Type B pancreatic cell (in vitro differentiated cells): Measurements from ENCODE around the gene TDRD1. TPM values are rescaled to one million over a fixed set of nuclear protein-coding genes. Genes with fewer than 3 reads are reported as not detected.

Experiments
- DNase-seq: peaks from one replicate; pipeline ENCODE4 v3.0.0; 2021; ENCODE audit warnings: mixed read lengths; ENCODE audit not compliant: unreplicated experiment; ENCODE audit errors: extremely low spot score
- H3K27ac Mint-ChIP-seq: 2 replicates; pipeline ENCODE4 v1.8.0; 2021; ENCODE audit warnings: mild to moderate bottlenecking, mixed read lengths
- H3K27me3 Mint-ChIP-seq: 2 replicates; pipeline ENCODE4 v1.8.0; 2021; ENCODE audit warnings: mixed read lengths
- H3K36me3 Mint-ChIP-seq: 2 replicates; pipeline ENCODE4 v1.8.0; 2021; ENCODE audit warnings: mixed read lengths
- H3K4me1 Mint-ChIP-seq: one replicate; pipeline ENCODE4 v1.8.0; 2021; ENCODE audit warnings: mixed read lengths; ENCODE audit not compliant: unreplicated experiment
- H3K4me3 Mint-ChIP-seq: 2 replicates; pipeline ENCODE4 v1.8.0; 2021; ENCODE audit warnings: mild to moderate bottlenecking, mixed read lengths
- H3K9me3 Mint-ChIP-seq: 2 replicates; pipeline ENCODE4 v1.8.0; 2021; ENCODE audit warnings: mixed read lengths
- total RNA-seq: library from RNA; stranded (reverse); gene quantifications from 2 replicates; pipeline ENCODE4 v1.2.1, GENCODE V29; 2021; ENCODE audit warnings: low replicate concordance
- TF ChIP-seq, protein P1 (sequence below): fragments of 200-600 bp; sonication (generic); conservative IDR thresholded peaks from 2 replicates; pipeline ENCODE4 v1.5.0; 2021; ENCODE audit warnings: antibody characterized with exemption, mild to moderate bottlenecking

The TDRD1 gene
- total RNA-seq, 1 donor from 2014 or later, result not detected

DNA sequence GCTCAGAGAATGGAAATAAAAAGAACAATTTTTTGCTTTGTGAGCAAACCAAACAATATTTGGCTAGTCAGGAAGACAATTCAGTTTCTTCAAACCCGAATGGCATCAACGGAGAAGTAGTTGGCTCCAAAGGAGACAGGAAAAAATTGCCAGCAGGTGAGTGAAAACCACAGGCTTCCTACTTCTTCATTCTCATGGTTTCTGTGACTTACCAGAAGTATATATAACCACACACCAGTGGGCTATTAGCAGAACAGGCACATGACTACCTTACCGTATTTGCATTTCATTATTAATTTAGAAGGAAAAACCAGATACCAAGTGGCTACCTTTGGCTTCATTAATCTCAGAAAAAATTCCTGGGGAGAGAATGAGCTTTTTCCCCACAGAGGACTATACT is 8.8 kb downstream of the TDRD1 start:
- Mint-ChIP-seq H3K4me3 (no peak overlapping the region), H3K27ac (no peak overlapping the region), H3K27me3 (no peaks in the 10 kb centered on the region), H3K9me3 (no peaks in the 10 kb centered on the region), H3K4me1 (no peaks in the 10 kb centered on the region), H3K36me3 (no peaks in the 10 kb centered on the region)
- TF ChIP-seq, protein P1, sequence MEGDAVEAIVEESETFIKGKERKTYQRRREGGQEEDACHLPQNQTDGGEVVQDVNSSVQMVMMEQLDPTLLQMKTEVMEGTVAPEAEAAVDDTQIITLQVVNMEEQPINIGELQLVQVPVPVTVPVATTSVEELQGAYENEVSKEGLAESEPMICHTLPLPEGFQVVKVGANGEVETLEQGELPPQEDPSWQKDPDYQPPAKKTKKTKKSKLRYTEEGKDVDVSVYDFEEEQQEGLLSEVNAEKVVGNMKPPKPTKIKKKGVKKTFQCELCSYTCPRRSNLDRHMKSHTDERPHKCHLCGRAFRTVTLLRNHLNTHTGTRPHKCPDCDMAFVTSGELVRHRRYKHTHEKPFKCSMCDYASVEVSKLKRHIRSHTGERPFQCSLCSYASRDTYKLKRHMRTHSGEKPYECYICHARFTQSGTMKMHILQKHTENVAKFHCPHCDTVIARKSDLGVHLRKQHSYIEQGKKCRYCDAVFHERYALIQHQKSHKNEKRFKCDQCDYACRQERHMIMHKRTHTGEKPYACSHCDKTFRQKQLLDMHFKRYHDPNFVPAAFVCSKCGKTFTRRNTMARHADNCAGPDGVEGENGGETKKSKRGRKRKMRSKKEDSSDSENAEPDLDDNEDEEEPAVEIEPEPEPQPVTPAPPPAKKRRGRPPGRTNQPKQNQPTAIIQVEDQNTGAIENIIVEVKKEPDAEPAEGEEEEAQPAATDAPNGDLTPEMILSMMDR, result no peak
- DNase-seq, result no peak

DNA sequence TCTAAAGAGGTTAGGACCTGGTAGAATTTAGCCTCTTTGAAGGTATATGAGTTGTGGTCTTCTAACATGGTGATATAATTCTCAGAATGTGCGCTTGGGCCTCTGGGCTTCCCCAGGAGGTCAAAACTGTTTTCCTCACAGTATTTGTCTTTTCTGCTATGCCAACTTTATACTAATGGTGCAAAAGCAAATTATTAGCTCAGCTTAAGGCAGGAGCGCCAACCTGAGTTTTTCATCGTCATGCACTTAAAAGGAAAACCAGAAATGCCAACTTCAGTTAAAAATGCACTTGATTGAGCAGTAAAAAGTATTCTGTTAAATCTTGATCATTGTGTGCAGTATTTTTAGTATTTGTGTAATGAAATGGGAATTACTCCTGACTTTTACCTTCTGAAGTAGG is 9.7 kb downstream of the TDRD1 start:
- TF ChIP-seq, protein P1, result no peak
- no peak for DNase-seq
- Mint-ChIP-seq H3K36me3 (no peaks in the 10 kb centered on the region), H3K27me3 (no peaks in the 10 kb centered on the region), H3K27ac (no peak overlapping the region), H3K4me1 (no peaks in the 10 kb centered on the region), H3K4me3 (no peak overlapping the region), H3K9me3 (no peaks in the 10 kb centered on the region)

DNA sequence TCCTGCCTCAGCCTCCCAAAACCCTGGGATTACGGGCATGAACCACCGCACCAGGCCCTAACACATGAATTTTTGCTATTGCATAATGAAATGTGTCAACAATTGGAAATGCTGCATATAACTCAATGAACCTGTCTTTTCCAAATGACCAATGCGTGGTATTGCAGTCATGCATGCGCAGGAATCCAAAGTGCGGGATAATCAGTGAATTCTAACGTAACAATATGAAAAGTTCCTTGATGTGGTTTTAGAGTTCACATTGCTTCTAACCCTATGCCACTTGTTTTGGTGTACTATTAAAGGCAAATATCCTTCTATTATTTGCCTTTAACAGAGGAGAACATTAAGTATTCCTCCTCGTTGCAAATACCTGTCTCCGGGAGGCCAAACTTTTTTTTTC is 10.5 kb downstream of the TDRD1 start:
- H3K36me3 Mint-ChIP-seq, result no peaks in the 10 kb centered on the region
- no peak for DNase-seq
- no peaks in the 10 kb centered on the region for H3K4me1 Mint-ChIP-seq
- H3K9me3 Mint-ChIP-seq, result no peaks in the 10 kb centered on the region
- TF ChIP-seq, protein P1, result no peak
- H3K27me3 Mint-ChIP-seq, result no peaks in the 10 kb centered on the region
- no peak overlapping the region for H3K4me3 Mint-ChIP-seq
- no peak overlapping the region for H3K27ac Mint-ChIP-seq

DNA sequence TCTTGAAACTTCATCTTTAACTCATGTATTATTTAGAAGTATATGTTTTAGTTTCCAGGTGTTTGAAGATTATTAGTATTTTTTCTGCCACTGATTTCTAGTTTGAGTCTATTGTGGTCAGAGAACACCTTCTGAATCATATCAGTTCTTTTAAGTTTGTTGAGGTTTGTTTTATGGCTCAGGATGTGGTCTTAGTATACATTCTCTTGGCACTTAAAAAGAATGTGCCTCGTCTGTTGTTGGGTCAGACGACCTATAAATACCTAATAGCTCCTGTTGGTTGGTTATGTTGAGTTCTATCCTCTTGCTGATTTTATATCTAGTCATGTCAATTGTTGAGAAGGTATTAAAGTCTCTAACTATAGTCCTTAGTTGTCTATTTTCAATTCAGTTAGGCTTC is 15.9 kb downstream of the TDRD1 start:
- H3K27me3 Mint-ChIP-seq, result peaks cover 3% of the 10 kb centered on the region
- H3K9me3 Mint-ChIP-seq, result no peaks in the 10 kb centered on the region
- no peaks in the 10 kb centered on the region for H3K4me1 Mint-ChIP-seq

DNA sequence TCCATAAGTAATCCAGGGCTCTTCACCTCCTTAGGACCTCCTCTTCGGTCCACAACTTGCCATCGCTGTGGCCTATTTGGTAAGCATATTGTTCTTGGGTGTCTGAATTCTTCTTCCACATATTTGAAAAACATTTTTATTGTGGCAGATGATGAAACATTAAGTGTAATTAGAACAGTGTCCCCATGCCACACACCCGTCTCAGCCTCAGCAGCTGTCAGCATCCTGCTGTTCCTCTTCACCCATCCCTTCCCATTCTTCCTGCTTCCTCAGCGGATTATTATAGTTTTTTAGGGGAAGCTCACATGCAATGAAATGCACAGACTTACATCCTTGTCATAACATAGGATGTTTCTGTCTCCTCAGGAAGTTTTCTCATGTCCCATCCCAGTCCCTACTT is 20.1 kb downstream of the TDRD1 start:
- TF ChIP-seq, protein P1, result no peak
- Mint-ChIP-seq H3K27ac (no peak overlapping the region), H3K9me3 (no peaks in the 10 kb centered on the region), H3K27me3 (peaks cover 3% of the 10 kb centered on the region), H3K4me3 (no peak overlapping the region), H3K4me1 (no peaks in the 10 kb centered on the region), H3K36me3 (no peaks in the 10 kb centered on the region)
- DNase-seq, result no peak

More for the DNA sequence above, 15.9 kb downstream of the TDRD1 start:
- DNase-seq, result no peak
- TF ChIP-seq, protein P1, result no peak
- H3K36me3 Mint-ChIP-seq, result no peaks in the 10 kb centered on the region
- no peak overlapping the region for H3K4me3 Mint-ChIP-seq
- no peak overlapping the region for H3K27ac Mint-ChIP-seq

DNA sequence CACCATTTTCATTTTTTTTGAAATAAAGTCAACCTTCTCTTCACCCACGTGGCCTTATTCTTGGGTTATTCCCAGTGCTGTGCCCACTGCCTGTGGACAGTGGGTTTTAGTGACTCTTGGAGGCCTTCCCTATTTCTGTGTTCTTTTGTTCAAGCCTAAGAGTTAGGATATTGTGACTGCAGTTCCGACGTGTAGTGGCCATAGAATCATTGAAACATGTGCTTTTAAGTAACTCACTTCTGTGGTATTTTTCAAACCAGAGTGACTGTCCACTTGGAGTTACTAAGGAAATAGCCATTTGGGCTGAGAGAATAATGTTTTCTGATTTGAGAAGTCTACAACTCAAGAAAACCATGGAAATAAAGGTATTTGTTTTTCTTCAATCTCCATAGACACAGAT is 23.7 kb downstream of the TDRD1 start:
- Mint-ChIP-seq H3K4me1 (no peaks in the 10 kb centered on the region), H3K27ac (no peak overlapping the region), H3K4me3 (no peak overlapping the region), H3K9me3 (no peaks in the 10 kb centered on the region), H3K36me3 (no peaks in the 10 kb centered on the region), H3K27me3 (no peaks in the 10 kb centered on the region)
- no peak for DNase-seq
- TF ChIP-seq, protein P1, result no peak
